Fibroblast of gingiva (primary cell): ENCODE data around the gene DOLPP1.

ENCODE experiments used
- DNase-seq: peaks from one replicate; pipeline ENCODE4 v3.0.0-alpha.2; 2011; ENCODE audit warnings: low read depth

The DOLPP1 gene

GRCh38 chr9:129064499-129064908, 16.4 kb upstream of the DOLPP1 start:
- DNase-seq, result no peak

- DNase-seq, result no peak
These were observed 12.8 kb upstream of the DOLPP1 start for GRCh38 chr9:129068110-129068509.

GRCh38 chr9:129068990-129069861, 11.7 kb upstream of the DOLPP1 start:
- no peak for DNase-seq

- no peak for DNase-seq
These were observed 10.9 kb upstream of the DOLPP1 start for GRCh38 chr9:129069862-129070641.

GRCh38 chr9:129070696-129071525, 10.0 kb upstream of the DOLPP1 start:
- DNase-seq, result no peak

- DNase-seq, result no peak
These were observed 9.3 kb upstream of the DOLPP1 start for GRCh38 chr9:129071526-129072126.

GRCh38 chr9:129072171-129072570, 8.7 kb upstream of the DOLPP1 start:
- DNase-seq, result no peak

- no peak for DNase-seq
These were observed 7.5 kb upstream of the DOLPP1 start for GRCh38 chr9:129073404-129073803.

DNA sequence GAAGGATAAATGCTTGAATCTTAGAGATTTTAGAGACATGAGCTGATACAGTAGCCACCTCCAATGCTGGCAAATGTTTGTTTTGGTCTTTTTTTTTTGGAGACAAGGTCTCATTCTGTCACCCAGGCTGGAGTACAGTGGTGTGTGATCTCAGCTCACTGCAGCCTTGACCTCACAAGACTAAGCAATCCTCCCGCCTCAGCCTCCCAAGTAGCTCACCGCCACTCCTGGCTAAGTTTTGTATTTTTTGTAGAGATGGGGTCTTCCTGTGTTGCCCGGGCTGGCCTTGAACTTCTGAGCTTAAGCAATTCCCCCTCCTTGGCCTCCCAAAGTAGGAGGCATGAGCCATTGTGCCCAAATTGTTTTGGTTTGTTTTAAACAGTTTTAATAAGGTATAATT, 6.8 kb upstream of the DOLPP1 start:
- DNase-seq, result no peak

- DNase-seq, result no peak
These were observed 4.8 kb upstream of the DOLPP1 start for GRCh38 chr9:129075996-129076639.

- no peak for DNase-seq
These were observed 4.3 kb upstream of the DOLPP1 start for GRCh38 chr9:129076640-129077037.

GRCh38 chr9:129077236-129077635, 3.7 kb upstream of the DOLPP1 start:
- no peak for DNase-seq

DNA sequence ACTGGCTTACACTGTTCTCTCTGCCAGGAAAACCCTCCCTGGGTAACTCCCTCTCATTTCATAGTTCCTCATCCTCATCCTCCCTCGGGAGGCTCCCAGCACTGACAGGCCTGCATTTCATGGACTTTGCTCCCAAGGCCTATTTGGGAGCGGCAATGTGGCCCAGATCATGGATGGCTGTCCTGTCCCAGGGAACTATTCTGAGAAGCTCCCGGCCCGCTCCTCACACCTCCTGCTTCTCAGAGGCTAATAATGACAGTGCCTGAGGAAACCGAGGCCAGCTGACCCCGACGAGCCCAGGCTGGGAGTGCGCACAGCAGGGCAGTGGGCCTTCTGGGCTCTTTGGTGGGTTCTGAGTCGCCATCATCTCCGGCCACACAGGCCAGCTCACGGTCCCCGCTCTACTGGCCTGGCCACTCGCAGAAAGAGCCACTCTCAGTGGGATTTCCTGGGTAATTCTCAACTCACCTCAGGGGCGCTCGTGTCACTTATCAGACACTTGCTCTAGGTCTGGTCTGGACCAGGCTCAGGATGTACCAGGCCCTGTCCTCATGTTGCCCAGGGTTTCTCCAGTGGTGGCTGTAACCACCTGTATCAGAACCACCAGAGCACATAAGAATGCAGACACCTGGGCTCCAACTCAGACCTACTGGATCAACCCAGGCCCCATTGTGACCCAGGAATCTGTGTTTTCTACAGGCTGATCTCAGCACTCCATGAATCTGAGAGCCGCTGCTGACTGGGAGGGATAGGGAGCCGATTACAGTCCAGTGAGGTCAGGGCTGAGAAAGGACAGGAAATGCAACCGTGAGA, 2.0 kb upstream of the DOLPP1 start:
- DNase-seq, result no peak

- DNase-seq, result no peak
These were observed 1.1 kb upstream of the DOLPP1 start for GRCh38 chr9:129079829-129080228.

DNA sequence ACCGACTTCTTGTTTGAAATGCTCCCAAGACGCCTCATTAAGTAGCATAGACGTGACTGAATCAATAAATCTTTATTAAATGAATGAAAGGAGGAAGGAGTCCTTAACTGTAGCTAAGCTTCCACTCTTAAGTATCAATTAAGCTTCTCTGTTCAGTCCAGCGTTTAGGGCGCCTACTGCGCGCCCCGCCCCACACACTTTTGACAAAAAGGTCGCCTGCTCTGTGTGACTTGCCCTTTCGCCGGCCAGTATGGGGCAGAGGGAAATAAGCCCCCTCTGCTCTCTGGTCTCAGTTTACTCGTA, 662 bp upstream of the DOLPP1 start:
- no peak for DNase-seq

DNA sequence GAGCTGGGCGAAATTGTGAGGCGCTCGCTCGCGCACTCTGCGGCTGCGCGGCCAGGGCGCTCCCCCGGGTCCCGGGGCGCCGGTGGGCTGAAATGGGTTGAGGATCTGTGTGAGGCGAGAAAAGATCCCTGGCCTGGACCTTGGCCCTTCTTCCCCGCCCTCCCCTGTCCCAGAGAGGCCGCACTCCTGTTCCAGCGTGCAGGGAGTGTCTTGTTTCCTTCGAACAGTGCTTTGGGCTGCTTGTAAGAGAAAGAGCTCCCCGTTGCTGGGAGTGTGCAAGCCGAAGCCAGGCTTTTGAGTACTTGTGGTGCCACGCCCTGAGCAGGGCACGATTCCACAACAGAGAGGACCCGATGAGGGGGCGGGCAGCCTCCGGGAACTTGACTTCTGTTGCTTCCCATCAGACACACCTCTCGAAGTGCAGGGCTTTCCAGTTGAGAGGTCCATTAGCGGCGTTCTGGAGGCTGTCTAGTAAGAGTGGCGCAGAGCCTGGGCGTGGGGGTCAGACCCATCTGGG, 535 bp downstream of the DOLPP1 start:
- DNase-seq, result peak; percentile 16

DNA sequence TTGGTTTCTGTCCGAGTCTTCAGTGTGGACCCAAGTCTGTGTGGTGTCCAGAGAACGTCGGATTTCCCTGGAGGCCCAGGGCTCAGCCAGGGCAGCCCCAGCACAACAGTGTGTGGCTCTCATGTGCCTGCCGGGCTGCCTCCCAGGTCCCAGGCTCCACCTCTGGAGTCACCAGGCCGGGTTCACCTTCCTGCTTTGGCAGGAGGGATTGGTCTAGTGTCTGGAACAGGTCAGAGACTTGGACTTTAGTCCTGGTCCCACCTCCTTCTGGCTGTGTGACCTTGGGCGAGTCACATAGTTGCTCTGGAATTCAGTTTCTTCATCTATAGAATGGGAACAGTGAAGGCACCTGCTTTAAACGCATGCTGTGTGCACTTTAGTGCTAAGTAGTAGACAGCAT, 3.2 kb downstream of the DOLPP1 start:
- DNase-seq, result no peak

DNA sequence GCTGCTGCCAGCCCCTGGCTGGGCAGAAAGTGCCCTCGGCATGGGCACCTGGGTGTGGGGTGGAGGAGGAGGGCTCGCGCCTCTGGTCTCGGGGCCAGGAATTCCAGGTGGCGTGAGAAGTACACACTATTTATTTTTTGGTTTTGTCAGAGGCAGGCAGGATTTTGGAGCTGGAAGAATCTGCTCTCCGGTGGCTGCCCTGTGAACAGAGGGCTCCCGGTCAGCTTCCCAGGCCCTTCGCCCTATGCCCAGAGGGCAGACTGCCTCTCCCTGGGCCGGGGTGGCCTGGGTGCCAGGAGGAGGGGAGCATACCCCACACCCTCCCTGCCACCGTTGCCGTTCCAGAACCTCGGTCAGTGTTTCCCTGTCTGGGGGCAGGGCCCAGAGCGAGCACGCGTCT, 8.3 kb downstream of the DOLPP1 start:
- DNase-seq, result no peak

- no peak for DNase-seq
These were observed 12.9 kb downstream of the DOLPP1 start for GRCh38 chr9:129093602-129094386.
